Measurements from ENCODE around the gene OXCT2.
"Not testable (repeated sequence)": the region's sequence is repeated elsewhere in the genome, so short reads cannot be mapped to it uniquely, and the experiment has no call there.

The OXCT2 gene

GRCh38 chr1:39771022-39771532 lies at the start of gene OXCT2:
Gene OXCT2 (minus strand): TSS chr1:39771348. CDS start chr1:39771255, 93 bp downstream.
- not testable (repeated sequence) for DNase-seq (ENCODE audit: low read depth, low spot score)

- DNase-seq (ENCODE audit: low read depth, low spot score): no peak
These were observed 48.1 kb upstream of the OXCT2 start for GRCh38 chr1:39819091-39819812.

DNA sequence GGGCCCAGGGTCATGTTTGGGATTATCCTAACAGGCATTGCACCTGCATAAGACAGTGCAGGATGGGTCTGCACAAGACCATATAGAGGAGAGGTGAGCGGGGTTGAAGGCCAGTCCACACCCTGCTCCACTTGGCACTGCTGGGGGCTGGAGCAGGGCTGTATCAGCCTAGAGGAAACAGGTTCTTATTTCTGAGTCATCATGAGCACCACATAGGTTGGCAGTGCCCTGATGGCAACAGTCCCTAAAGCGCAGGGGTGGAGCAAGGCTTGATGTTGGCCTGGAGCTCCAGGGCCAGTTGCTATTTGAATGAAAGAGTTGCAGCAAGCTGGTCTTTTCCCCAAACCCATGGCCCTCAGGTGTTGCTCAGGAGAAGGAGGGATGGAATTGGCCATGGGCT lies 47.3 kb upstream of the OXCT2 start:
- DNase-seq (ENCODE audit: low read depth, low spot score): no peak

GRCh38 chr1:39817091-39817932 lies 46.2 kb upstream of the OXCT2 start:
- not testable (repeated sequence) for DNase-seq (ENCODE audit: low read depth, low spot score)

DNA sequence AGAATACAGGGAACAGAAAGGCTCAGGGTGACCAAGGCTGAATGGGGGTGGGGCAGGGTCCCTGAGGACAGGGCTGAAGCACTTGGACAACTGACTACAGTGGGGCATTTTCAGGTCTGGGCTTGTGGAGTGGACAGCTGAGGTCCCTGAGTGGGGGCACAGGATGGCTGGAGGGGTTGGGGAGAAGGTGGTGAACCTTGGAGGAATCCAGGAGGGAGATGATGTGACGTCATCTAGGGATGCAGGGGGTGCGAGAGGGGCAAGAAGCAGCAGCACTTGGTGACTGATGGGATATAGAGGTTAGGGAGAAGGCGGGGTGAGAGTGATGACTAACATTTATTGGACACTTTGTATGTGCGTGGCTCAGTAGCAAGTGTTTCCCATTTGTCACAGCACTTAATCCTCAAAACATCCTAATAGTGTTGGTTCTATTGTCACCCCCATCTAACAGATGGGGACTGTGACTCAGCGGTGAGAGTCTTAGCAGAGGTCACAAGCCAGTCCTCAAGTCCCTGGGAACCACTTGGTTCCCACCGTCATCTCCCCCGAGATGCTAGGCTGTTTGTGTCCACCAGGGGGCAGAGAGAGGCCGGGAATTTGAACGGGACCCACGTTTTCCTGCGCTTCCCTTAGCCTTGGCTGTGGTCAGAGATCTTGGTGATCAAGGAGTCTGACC lies 45.4 kb upstream of the OXCT2 start:
- DNase-seq (ENCODE audit: low read depth, low spot score): no peak

GRCh38 chr1:39812913-39813312 lies 41.8 kb upstream of the OXCT2 start:
- no peak for DNase-seq (ENCODE audit: low read depth, low spot score)

GRCh38 chr1:39808784-39809517 lies 37.8 kb upstream of the OXCT2 start:
- DNase-seq (ENCODE audit: low read depth, low spot score): no peak

DNA sequence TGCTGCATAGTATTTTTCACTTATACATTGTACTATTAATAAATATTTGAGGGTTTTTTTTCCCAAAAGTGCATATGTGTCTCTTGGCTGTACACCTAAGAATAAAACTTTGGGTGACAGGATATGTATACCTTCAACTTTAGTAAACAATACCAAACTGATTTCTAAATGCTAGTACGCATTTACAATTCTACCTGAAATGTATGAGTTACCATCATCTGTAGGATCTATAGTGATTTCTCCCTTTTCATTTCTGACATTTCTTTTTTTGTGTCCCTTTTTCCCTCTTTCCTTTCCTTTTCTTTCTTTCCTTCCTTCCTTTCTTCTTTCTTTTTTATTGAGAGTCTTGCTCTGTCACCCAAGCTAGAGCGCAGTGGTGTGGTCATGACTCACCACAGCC lies 34.2 kb upstream of the OXCT2 start:
- DNase-seq (ENCODE audit: low read depth, low spot score): no peak

DNA sequence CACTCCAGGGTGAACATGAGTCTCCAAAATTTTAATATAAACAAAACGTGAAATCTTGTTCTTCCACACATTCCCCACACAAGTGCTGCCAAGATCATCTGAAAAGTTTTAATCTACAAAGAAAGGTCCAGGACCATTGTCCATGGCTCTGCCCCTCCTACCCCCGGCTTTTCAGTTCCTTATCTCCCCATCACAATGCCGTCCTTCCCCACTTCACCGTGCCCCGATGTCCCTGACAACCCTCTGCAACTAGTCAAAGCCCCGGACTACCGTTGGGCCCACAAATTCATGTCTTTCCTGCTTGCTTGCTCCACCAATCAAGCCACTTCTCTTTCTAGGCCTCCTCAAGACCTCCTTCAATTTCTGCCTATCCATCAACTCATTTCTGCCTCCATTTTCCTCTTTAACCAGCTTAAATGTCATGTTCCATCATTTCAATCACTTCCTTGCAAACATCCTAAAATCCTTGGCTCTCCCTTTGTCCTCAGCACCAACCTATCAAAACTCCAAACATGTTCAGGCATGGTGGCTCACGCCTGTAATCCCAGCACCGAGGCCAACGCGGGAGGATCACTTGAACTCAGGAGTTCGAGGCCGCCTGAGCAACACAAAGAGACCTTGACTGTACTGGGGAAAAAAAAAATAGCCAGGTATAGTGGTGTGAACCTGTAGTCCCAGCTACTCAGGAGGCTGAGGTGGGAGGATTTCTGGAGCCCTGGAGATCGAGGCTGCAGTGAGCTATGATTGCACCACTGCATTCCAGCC lies 31.5 kb upstream of the OXCT2 start:
- no peak for DNase-seq (ENCODE audit: low read depth, low spot score)

- DNase-seq (ENCODE audit: low read depth, low spot score): no peak
These were observed 29.3 kb upstream of the OXCT2 start for GRCh38 chr1:39800471-39800835.

- DNase-seq (ENCODE audit: low read depth, low spot score): no peak
These were observed 28.8 kb upstream of the OXCT2 start for GRCh38 chr1:39799770-39800470.

DNA sequence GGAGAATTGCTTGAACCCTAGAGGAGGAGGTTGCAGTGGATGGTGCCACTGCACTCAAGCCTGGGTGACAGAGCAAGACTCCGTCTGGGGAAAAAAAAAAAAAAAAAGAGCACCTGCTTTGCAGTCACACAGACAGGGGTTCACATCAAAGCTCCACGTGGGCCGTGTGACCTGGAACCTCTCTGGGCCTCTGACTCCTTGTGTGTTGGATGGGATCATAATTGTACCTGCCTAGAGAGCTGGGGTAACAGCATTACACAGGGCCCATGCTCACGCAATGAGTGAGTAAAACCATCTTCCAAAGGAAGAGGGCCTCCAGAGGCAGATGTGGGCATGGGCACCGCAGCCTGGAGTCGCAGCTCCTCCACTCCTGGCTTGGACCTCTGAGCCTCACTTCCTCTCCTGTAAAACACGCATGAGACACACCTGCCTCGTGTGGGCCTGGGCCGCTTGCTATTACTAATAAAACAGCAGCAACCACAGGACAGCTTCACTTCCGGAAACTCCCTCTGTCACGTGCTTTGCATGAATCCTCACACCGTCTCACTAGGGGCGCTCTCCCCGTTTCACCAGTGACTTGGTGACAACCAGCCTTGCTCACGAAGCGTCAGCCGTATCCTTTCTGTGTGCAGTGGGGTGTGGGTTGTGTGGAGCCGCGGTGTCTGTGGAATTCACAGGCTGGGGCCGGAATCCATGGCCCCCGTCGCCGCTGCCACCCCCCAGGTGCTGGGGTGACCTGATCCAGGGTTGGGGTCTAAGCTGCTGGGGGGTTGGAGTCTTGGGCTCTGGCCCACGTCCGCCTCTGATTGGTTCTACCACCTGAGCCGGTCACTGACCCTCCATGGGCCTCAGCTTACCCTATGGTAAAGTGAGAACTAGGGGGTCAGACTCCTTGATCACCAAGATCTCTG lies 28.0 kb upstream of the OXCT2 start:
- not testable (repeated sequence) for DNase-seq (ENCODE audit: low read depth, low spot score)

DNA sequence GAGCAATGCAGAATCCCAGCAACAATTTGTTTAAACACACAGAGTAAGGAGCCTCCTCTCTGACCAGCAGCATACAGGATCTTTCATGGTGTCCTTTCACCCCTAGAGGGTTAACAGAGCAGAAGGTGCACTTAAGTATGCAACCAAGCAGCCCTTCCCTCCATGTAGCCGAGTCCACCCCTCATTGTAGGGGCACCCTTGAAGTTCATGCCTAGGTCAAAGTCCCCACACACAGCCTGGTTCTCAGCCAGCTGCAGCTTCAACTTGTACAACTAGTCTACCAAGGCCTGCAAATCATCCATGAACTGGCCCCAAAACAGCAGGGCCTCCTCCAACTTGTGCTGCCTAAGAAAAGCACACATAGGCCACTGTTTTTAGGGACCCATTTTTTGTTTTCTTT lies 24.5 kb upstream of the OXCT2 start:
- DNase-seq (ENCODE audit: low read depth, low spot score): no peak

- DNase-seq (ENCODE audit: low read depth, low spot score): no peak
These were observed 20.7 kb upstream of the OXCT2 start for GRCh38 chr1:39791838-39792237.

DNA sequence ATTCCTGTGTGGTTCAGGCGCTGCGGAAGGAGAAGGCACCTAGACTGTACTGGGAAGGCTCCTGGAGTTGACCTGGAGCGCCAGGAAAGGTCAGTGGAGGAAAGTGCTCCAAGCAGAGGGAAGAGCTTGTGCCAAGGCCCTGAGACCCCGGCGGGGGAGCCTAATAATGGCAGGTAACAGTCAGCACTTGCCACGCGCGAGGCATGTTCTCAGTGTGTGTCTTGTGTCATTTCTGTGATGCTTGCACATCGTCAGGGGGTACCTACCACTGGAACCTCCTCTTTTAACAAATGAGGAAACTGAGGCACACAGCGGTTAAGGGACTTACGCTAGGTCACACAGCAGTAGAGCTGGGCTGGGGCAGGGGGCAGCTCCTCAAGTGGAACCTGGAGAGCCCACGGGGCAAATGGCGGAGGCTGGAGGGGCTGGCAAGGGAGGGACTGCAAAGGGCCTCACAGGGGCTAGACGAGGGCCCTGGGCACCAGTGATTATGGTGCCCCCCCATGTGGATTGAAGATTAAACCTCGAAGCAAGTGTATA lies 18.5 kb upstream of the OXCT2 start:
- no peak for DNase-seq (ENCODE audit: low read depth, low spot score)

DNA sequence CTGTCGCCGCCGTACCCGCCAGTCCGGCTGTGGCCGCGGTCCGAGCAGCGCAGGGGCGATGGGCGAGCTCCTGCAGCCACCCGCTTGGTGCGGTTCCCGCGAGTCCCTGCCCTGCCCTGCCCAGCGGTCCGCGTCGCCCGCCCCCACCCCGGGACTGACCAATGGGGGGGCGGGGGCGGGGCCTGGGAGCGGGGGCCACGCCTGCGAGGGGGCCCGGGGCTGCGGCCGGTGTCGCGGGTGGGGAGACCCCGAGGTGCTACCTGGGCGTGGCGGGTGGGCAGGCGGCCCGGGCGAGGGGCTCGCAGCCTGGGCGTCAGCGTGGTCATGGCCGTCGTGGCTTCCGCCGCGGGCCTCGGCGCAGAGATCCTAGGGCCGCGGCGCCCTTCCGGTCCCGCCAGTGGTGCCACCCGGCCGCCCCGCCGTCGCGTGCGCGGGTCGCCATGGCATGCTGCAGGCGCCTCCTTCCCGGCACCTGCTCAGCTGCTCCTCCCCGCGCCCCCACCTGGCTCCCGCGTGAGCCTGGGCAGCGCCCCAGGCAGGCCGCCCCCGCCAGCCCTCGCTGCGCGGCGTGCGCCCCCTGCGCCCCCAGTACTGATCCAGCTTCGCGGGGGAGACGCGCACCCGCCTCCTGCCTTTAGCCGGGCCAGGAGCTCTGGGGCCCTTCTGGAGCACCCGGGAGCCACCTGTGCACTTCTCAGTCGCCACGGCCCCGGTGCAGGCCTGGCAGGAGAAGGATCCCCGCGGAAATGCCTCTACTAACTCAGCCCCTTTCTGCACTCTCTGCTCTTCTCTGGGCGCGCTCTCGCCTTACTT lies 17.8 kb upstream of the OXCT2 start, which contains the start of gene BMP8B:
TSS of gene BMP8B (minus strand) at position 108 of the 813 bp plus-strand sequence. CDS start 380 bp downstream, outside the sequence.
- DNase-seq (ENCODE audit: low read depth, low spot score): no peak

- no peak for DNase-seq (ENCODE audit: low read depth, low spot score)
These were observed 17.2 kb upstream of the OXCT2 start for GRCh38 chr1:39788426-39788757.

DNA sequence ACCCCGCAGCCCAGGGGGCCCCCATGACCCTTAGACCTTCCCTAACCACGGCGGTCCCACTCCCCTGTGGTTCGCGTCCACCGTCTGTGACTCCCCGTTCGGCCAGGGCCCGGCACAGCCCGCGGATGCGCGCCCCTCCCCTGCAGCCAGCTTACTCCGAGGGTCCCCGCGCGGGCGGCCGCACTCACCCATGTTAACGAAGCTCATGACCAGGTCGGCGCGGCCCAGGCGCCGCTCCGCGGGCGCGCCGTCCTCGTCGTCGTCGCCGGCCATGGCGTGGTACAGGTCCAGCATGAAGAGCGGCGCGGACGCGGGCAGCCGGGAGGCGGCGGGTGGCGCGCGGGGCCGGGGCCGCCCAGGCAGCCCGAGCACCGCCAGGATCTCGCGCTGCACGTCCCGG lies 16.8 kb upstream of the OXCT2 start:
- DNase-seq (ENCODE audit: low read depth, low spot score): not testable (repeated sequence)

Measured in iPS DF 19.7 (cell line).